A549 (cell line): ENCODE data around the gene GNAO1. TPM values are rescaled to one million over a fixed set of nuclear protein-coding genes. Genes with fewer than 3 reads are reported as not detected.

Experiments used
- ATAC-seq, 2 experiments: fragments of 200-7000 bp in 1 of 2; fragments of >200 bp in 1 of 2; cut with Nextera tagmentation in 1 of 2; cut with Tn5 transposase in 1 of 2; 3 replicates each; pipeline versions ENCODE4 v1.8.0 to v1.9.1; 2018 to 2020; ENCODE audit warnings: mild to moderate bottlenecking in 1 of 2, moderate library complexity in 1 of 2
- CTCF ChIA-PET: fragments of 300-600 bp; sonication (Branson Sonifier 250); formaldehyde crosslinking; extraction: SDS; loops from one replicate; lab custom pipeline; 2021; ENCODE audit warnings: antibody characterized with exemption, inconsistent platforms; lab: Yijun Ruan, JAX
- POLR2A ChIA-PET: fragments of 350-600 bp; formaldehyde crosslinking; extraction: SDS; loops from one replicate; lab custom pipeline; 2021; ENCODE audit warnings: antibody characterized with exemption, inconsistent platforms; lab: Yijun Ruan, JAX
- DNase-seq, 2 experiments: peaks; one replicate each; pipeline versions ENCODE4 v3.0.0 to v3.0.0-alpha.2; 2011 to 2016; ENCODE audit warnings: low read depth in 1 of 2, low spot score in 1 of 2
- FAIRE-seq: peaks from 2 replicates; lab custom pipeline; 2011; peaks lifted over from hg19 to GRCh38; lab: Jason Lieb, UNC
- H3K27ac ChIP-seq, 2 experiments: fragments of >200 bp; sonication (Bioruptor Twin); formaldehyde crosslinking; 3 replicates each; pipeline ENCODE4 v1.5.1; 2016 to 2017
- H3K4me1 ChIP-seq: fragments of >200 bp; sonication (Bioruptor Twin); formaldehyde crosslinking; 3 replicates; pipeline ENCODE4 v1.6.1; 2016
- H3K4me2 ChIP-seq: fragments of >200 bp; sonication (Bioruptor Twin); formaldehyde crosslinking; 3 replicates; pipeline ENCODE4 v1.6.1; 2016
- H3K4me3 ChIP-seq: fragments of >200 bp; sonication (Bioruptor Twin); formaldehyde crosslinking; 3 replicates; pipeline ENCODE4 v1.5.1; 2016
- H3K9me3 ChIP-seq: fragments of >200 bp; sonication (Bioruptor Twin); formaldehyde crosslinking; 3 replicates; pipeline ENCODE4 v1.6.1; 2016
- CBX8 ChIP-seq: fragments of 200-600 bp; sonication (generic); IDR thresholded peaks from 2 replicates; pipeline ENCODE4 v1.6.1; 2016
- CTCF ChIP-seq: fragments of >200 bp; sonication (Bioruptor Twin); formaldehyde crosslinking; IDR thresholded peaks from 3 replicates; pipeline ENCODE4 v1.5.1; 2016
- EHF ChIP-seq: fragments of 250-450 bp; sonication (Bioruptor Pico); IDR thresholded peaks from 2 replicates; pipeline ENCODE4 v1.5.0; 2020; ENCODE audit warnings: mild to moderate bottlenecking
- EHMT2 ChIP-seq: fragments of 200-600 bp; sonication (generic); IDR thresholded peaks from 2 replicates; pipeline ENCODE4 v1.6.1; 2016; ENCODE audit warnings: antibody characterized with exemption, low read depth, mild to moderate bottlenecking, moderate library complexity
- EP300 ChIP-seq, 2 experiments: fragments of >200 bp; sonication (Bioruptor Twin); formaldehyde crosslinking; IDR thresholded peaks; 2 replicates in 1 of 2; 3 replicates in 1 of 2; pipeline ENCODE4 v1.6.1; 2016 to 2017
- FOSL2 ChIP-seq, 2 experiments: fragments of 450-650 bp in 1 of 2; fragments of >200 bp in 1 of 2; sonication (Bioruptor Twin) in 1 of 2; formaldehyde crosslinking; IDR thresholded peaks; 2 replicates each; pipeline versions ENCODE4 v1.5.0 to v1.6.1; 2016 to 2020; ENCODE audit warnings: mild to moderate bottlenecking in 1 of 2, moderate library complexity in 1 of 2
- HDAC2 ChIP-seq: fragments of 200-600 bp; sonication (generic); IDR thresholded peaks from 2 replicates; pipeline ENCODE4 v1.6.1; 2016
- HES2 ChIP-seq: fragments of >200 bp; sonication (Bioruptor Twin); formaldehyde crosslinking; IDR thresholded peaks from 2 replicates; pipeline ENCODE4 v1.6.1; 2016
- HOXA7 ChIP-seq: fragments of 250-450 bp; sonication (Bioruptor Pico); IDR thresholded peaks from 2 replicates; pipeline ENCODE4 v1.5.0; 2020; ENCODE audit warnings: mild to moderate bottlenecking, moderate library complexity
- JUNB ChIP-seq: fragments of >200 bp; sonication (Bioruptor Twin); formaldehyde crosslinking; IDR thresholded peaks from 2 replicates; pipeline ENCODE4 v1.6.1; 2016
- MAX ChIP-seq: IDR thresholded peaks from 2 replicates; pipeline ENCODE4 v1.6.1; 2012
- MYC ChIP-seq: IDR thresholded peaks from 2 replicates; pipeline ENCODE4 v1.6.1; 2012; ENCODE audit warnings: mild to moderate bottlenecking, inconsistent platforms, low read length, improper control_type of control experiment, borderline replicate concordance
- NPAS2 ChIP-seq: fragments of 250-450 bp; sonication (Bioruptor Pico); IDR thresholded peaks from 2 replicates; pipeline ENCODE4 v1.8.0; 2022; ENCODE audit warnings: mild to moderate bottlenecking, moderate library complexity, borderline replicate concordance
- POLR2A ChIP-seq: IDR thresholded peaks from 2 replicates; pipeline ENCODE4 v1.6.1; 2012; ENCODE audit warnings: mild to moderate bottlenecking, low read length
- POLR2AphosphoS2 ChIP-seq: conservative IDR thresholded peaks from 2 replicates; pipeline ENCODE4 v1.6.1; 2012; ENCODE audit warnings: low read length, improper control_type of control experiment, inconsistent platforms
- RAD21 ChIP-seq, 2 experiments: fragments of >200 bp in 1 of 2; sonication (Bioruptor Twin) in 1 of 2; formaldehyde crosslinking in 1 of 2; IDR thresholded peaks in 1 of 2; conservative IDR thresholded peaks in 1 of 2; 2 replicates in 1 of 2; 3 replicates in 1 of 2; pipeline ENCODE4 v1.6.1; 2012 to 2018; ENCODE audit warnings: inconsistent platforms in 1 of 2
- RCOR1 ChIP-seq: fragments of 150-350 bp; IDR thresholded peaks from 2 replicates; pipeline ENCODE4 v1.6.1; 2014; ENCODE audit warnings: antibody characterized with exemption, low read length, low read depth
- RFX5 ChIP-seq: fragments of 450-650 bp; IDR thresholded peaks from 2 replicates; pipeline ENCODE4 v1.7.1; 2014; ENCODE audit warnings: antibody characterized with exemption, mild to moderate bottlenecking, moderate library complexity
- RNF2 ChIP-seq: fragments of 200-600 bp; sonication (generic); IDR thresholded peaks from 2 replicates; pipeline ENCODE4 v1.6.1; 2016; ENCODE audit warnings: low read depth, mild to moderate bottlenecking, antibody characterized with exemption, moderate library complexity, borderline replicate concordance
- SREBF2 ChIP-seq: fragments of 450-650 bp; IDR thresholded peaks from 2 replicates; pipeline ENCODE4 v1.6.1; 2014; ENCODE audit warnings: mild to moderate bottlenecking, moderate library complexity
- TFCP2L1 ChIP-seq: fragments of 250-450 bp; sonication (Bioruptor Pico); IDR thresholded peaks from 2 replicates; pipeline ENCODE4 v1.5.0; 2021; ENCODE audit warnings: mild to moderate bottlenecking
- TP53 ChIP-seq: fragments of 250-450 bp; sonication (Bioruptor Pico); IDR thresholded peaks from 2 replicates; pipeline ENCODE4 v1.5.0; 2021; ENCODE audit warnings: mild to moderate bottlenecking, moderate library complexity
- ZNF302 ChIP-seq: fragments of 250-450 bp; sonication (Bioruptor Pico); IDR thresholded peaks from 2 replicates; pipeline ENCODE4 v1.9.0; 2021; ENCODE audit warnings: inconsistent platforms, mild to moderate bottlenecking, moderate library complexity
- WGBS: methylation state at CpG from one replicate; pipeline ENCODE4 v1.1.6; 2017; ENCODE audit errors: missing lambda C conversion rate; 5-methylcytosine and 5-hydroxymethylcytosine counted together
- polyA plus RNA-seq, 4 experiments: library from polyadenylated mRNA; depleted of rRNA in 3 of 4; stranded (reverse); fragments of >200 nt; fragmentation: RNase III in 1 of 4; extraction: RNeasy Plus Mini Kit Qiagen cat#74134 plus additional on column Dnase treatment in 1 of 4; gene quantifications; 2 replicates in 3 of 4; 3 replicates in 1 of 4; pipeline ENCODE4 v1.2.3, GENCODE V29; 2011 to 2017
- TF ChIP-seq, protein P1 (sequence below): IDR thresholded peaks from 2 replicates; pipeline ENCODE4 v1.6.1; 2012
- TF ChIP-seq, protein P2 (sequence below): fragments of >200 bp; sonication (Bioruptor Twin); formaldehyde crosslinking; IDR thresholded peaks from 3 replicates; pipeline ENCODE4 v1.6.1; 2016
- TF ChIP-seq, protein P3 (sequence below): fragments of 250-450 bp; sonication (Bioruptor Pico); IDR thresholded peaks from 2 replicates; pipeline ENCODE4 v1.5.0; 2021; ENCODE audit warnings: mild to moderate bottlenecking, moderate library complexity, borderline replicate concordance

GNAO1 gene
- polyA plus RNA-seq, 2 of the 4 experiments (the other 2 are of a cell fraction): 0.22 to 0.23 TPM

GRCh38 chr16:56352351-56353053 lies 161.2 kb downstream of the GNAO1 start:
- POLR2A ChIA-PET: no interaction called here
- no peaks in the 10 kb centered on the region for H3K9me3 ChIP-seq
- TF ChIP-seq, protein P1, sequence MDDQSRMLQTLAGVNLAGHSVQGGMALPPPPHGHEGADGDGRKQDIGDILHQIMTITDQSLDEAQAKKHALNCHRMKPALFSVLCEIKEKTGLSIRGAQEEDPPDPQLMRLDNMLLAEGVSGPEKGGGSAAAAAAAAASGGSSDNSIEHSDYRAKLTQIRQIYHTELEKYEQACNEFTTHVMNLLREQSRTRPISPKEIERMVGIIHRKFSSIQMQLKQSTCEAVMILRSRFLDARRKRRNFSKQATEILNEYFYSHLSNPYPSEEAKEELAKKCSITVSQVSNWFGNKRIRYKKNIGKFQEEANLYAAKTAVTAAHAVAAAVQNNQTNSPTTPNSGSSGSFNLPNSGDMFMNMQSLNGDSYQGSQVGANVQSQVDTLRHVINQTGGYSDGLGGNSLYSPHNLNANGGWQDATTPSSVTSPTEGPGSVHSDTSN: no peak
- no peak for TF ChIP-seq HES2
- TF ChIP-seq, all 56 proteins: peak for 0
- FAIRE-seq: no peak
- H3K4me1 ChIP-seq: peaks cover 12% of the 10 kb centered on the region
- no peak for DNase-seq
- H3K27ac ChIP-seq: no peak overlapping the region
- H3K4me2 ChIP-seq: no peak overlapping the region
- 39% methylated on average over 4 of the region's 7 CpGs for WGBS
- no peak for ATAC-seq
- CTCF ChIA-PET: interaction anchor here (0.9 to 1.4 kb wide), 2 partner anchors 11 to 13 kb away, joined by 3 to 4 read pairs; no protein-coding TSS in a partner anchor
- no peak overlapping the region for H3K4me3 ChIP-seq

GRCh38 chr16:56353054-56353921 lies 162.0 kb downstream of the GNAO1 start:
- ATAC-seq: no peak
- WGBS: 78% methylated on average over 12 of the region's 15 CpGs
- H3K4me3 ChIP-seq: no peak overlapping the region
- TF ChIP-seq HOXA7 (CRISPR knock-in tag) (no peak), TP53 (no peak), MAX (no peak), MYC (no peak), POLR2A (no peak), TFCP2L1 (CRISPR knock-in tag) (no peak), POLR2AphosphoS2 (no peak), CBX8 (no peak), SREBF2 (no peak), JUNB (no peak), ZNF302 (CRISPR knock-in tag) (no peak)
- TF ChIP-seq, all 56 proteins: peak for 0
- Histone ChIP-seq H3K4me1 (peaks cover 12% of the 10 kb centered on the region), H3K27ac (no peak overlapping the region), H3K9me3 (no peaks in the 10 kb centered on the region), H3K4me2 (no peak overlapping the region)
- FAIRE-seq: no peak
- ChIA-PET POLR2A (no interaction called here), CTCF (interaction anchor here (0.9 to 1.5 kb wide), 3 partner anchors 12 to 35 kb away, joined by 3 to 5 read pairs (median 4); no protein-coding TSS in a partner anchor)
- DNase-seq: no peak

DNA sequence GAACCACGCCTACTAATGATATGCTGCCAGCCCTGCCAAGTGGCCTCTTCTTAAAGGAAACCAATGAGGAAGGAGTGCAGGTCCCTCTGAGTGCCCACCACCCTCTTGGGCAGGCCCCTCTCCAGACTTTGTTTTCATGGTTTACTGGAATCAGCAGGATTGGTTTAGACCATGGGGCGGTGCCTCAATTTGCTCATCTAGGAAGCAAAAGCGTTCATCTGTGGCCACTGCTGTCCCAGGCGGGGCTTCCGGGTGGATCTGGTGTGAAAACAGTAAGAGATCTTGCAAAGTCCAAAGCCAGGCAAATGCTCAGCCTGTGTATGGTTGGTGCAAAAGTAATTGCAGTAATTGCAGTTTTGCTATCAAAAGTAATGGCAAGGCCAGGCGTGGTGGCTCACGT lies 162.7 kb downstream of the GNAO1 start:
- H3K4me2 ChIP-seq: no peak overlapping the region
- CTCF ChIA-PET: interaction anchor here (1.5 to 5.7 kb wide), 2 partner anchors 22 to 35 kb away, joined by 5 to 87 read pairs; no protein-coding TSS in a partner anchor
- no peaks in the 10 kb centered on the region for H3K9me3 ChIP-seq
- no peak overlapping the region for H3K27ac ChIP-seq
- H3K4me1 ChIP-seq: peaks cover 12% of the 10 kb centered on the region
- 96% methylated on average over 7 of the region's 7 CpGs for WGBS
- FAIRE-seq: no peak
- no peak overlapping the region for H3K4me3 ChIP-seq
- DNase-seq: no peak
- POLR2A ChIA-PET: no interaction called here
- ATAC-seq: no peak
- no peak for TF ChIP-seq TFCP2L1 (CRISPR knock-in tag)
- TF ChIP-seq SREBF2: no peak
- TF ChIP-seq EP300 (IDR thresholded peaks at IDR 0.05): no peak
- no peak for TF ChIP-seq RFX5
- TF ChIP-seq EHMT2: no peak
- no peak for TF ChIP-seq CTCF
- TF ChIP-seq, protein P2, sequence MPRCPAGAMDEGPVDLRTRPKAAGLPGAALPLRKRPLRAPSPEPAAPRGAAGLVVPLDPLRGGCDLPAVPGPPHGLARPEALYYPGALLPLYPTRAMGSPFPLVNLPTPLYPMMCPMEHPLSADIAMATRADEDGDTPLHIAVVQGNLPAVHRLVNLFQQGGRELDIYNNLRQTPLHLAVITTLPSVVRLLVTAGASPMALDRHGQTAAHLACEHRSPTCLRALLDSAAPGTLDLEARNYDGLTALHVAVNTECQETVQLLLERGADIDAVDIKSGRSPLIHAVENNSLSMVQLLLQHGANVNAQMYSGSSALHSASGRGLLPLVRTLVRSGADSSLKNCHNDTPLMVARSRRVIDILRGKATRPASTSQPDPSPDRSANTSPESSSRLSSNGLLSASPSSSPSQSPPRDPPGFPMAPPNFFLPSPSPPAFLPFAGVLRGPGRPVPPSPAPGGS: no peak
- TF ChIP-seq RNF2: no peak
- no peak for TF ChIP-seq EHF (CRISPR knock-in tag)
- TF ChIP-seq POLR2A: no peak
- no peak for TF ChIP-seq RCOR1
- TF ChIP-seq RAD21 (conservative IDR thresholded peaks at IDR 0.05 in 1 of 2, IDR thresholded peaks at IDR 0.05 in 1 of 2): no peak
- TF ChIP-seq NPAS2 (CRISPR knock-in tag): no peak
- no peak for TF ChIP-seq HDAC2
- no peak for TF ChIP-seq FOSL2 (IDR thresholded peaks at IDR 0.05)
- TF ChIP-seq FOSL2 (CRISPR knock-in tag; IDR thresholded peaks at IDR 0.05): no peak
- TF ChIP-seq, protein P3, sequence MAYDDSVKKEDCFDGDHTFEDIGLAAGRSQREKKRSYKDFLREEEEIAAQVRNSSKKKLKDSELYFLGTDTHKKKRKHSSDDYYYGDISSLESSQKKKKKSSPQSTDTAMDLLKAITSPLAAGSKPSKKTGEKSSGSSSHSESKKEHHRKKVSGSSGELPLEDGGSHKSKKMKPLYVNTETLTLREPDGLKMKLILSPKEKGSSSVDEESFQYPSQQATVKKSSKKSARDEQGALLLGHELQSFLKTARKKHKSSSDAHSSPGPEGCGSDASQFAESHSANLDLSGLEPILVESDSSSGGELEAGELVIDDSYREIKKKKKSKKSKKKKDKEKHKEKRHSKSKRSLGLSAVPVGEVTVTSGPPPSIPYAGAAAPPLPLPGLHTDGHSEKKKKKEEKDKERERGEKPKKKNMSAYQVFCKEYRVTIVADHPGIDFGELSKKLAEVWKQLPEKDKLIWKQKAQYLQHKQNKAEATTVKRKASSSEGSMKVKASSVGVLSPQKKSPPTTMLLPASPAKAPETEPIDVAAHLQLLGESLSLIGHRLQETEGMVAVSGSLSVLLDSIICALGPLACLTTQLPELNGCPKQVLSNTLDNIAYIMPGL: no peak
